ENCODE results near the gene ARID3B. TPM values are rescaled to one million over a fixed set of nuclear protein-coding genes. Genes with fewer than 3 reads are reported as not detected.

ARID3B gene
- total and polyA plus RNA-seq, 2 of the 13 experiments (the other 11 are each of a cell fraction or from before 2014, with no cell fraction given), result 5.3 to 12.8 TPM

GRCh38 chr15:74545776-74546656, 5.0 kb downstream of the ARID3B start (continued):
- TF ChIP-seq ZBTB39 (CRISPR knock-in tag; IDR thresholded peaks at IDR 0.05) (no peak), IRF2 (CRISPR knock-in tag; IDR thresholded peaks at IDR 0.05) (peak; percentile 88), DPF2 (CRISPR knock-in tag; IDR thresholded peaks at IDR 0.05; ENCODE audit: borderline replicate concordance, low read depth) (no peak), HDAC1 (CRISPR knock-in tag; IDR thresholded peaks at IDR 0.05) (peak; percentile 98), ZNF589 (CRISPR knock-in tag; conservative IDR thresholded peaks at IDR 0.05) (peak; percentile 56; the same call in 1 of the 2 replicates), ZNF512B (CRISPR knock-in tag; IDR thresholded peaks at IDR 0.05; ENCODE audit: borderline replicate concordance) (no peak), MED8 (CRISPR knock-in tag; IDR thresholded peaks at IDR 0.05; ENCODE audit: insufficient replicate concordance) (no peak), PHF8 (CRISPR knock-in tag; IDR thresholded peaks at IDR 0.05) (peak; percentile 48; the same call in 1 of the 2 replicates), ZNF512 (CRISPR knock-in tag; IDR thresholded peaks at IDR 0.05) (no peak), BRCA1 (CRISPR knock-in tag; IDR thresholded peaks at IDR 0.05) (0 out of 2 replicates have a peak, but pooled peaks have one; percentile 50), ZBTB14 (CRISPR knock-in tag; IDR thresholded peaks at IDR 0.05) (no peak), RERE (CRISPR knock-in tag; IDR thresholded peaks at IDR 0.05; ENCODE audit: low read depth) (peak; percentile 76), YEATS4 (CRISPR knock-in tag; IDR thresholded peaks at IDR 0.05; ENCODE audit: borderline replicate concordance) (0 out of 2 replicates have a peak, but pooled peaks have one; percentile 27)

All from HepG2 (cell line).